ENCODE measurements around the gene MYO1E. TPM values are rescaled to one million over a fixed set of nuclear protein-coding genes. Genes with fewer than 3 reads are reported as not detected.

The MYO1E gene
- total RNA-seq, 4 donors from 2014 or later: 23.3 to 99.8 (median 66.5) TPM

- TF ChIP-seq POLR2A (IDR thresholded peaks at IDR 0.05): no peak
- TF ChIP-seq, protein P1, sequence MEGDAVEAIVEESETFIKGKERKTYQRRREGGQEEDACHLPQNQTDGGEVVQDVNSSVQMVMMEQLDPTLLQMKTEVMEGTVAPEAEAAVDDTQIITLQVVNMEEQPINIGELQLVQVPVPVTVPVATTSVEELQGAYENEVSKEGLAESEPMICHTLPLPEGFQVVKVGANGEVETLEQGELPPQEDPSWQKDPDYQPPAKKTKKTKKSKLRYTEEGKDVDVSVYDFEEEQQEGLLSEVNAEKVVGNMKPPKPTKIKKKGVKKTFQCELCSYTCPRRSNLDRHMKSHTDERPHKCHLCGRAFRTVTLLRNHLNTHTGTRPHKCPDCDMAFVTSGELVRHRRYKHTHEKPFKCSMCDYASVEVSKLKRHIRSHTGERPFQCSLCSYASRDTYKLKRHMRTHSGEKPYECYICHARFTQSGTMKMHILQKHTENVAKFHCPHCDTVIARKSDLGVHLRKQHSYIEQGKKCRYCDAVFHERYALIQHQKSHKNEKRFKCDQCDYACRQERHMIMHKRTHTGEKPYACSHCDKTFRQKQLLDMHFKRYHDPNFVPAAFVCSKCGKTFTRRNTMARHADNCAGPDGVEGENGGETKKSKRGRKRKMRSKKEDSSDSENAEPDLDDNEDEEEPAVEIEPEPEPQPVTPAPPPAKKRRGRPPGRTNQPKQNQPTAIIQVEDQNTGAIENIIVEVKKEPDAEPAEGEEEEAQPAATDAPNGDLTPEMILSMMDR (IDR thresholded peaks at IDR 0.05): peak in 2 of 4 experiments; percentile 21 to 36
- H3K27ac ChIP-seq: no peak overlapping the region
- H3K27me3 ChIP-seq: no peaks in the 10 kb centered on the region
- H3K36me3 ChIP-seq: no peaks in the 10 kb centered on the region
- no peaks in the 10 kb centered on the region for H3K4me1 ChIP-seq
- intact Hi-C loops (cut with DNase I; ENCODE audit: low total_unique reads): no loop called here
- no peak for DNase-seq
- H3K4me3 ChIP-seq: no peak overlapping the region
- no peaks in the 10 kb centered on the region for H3K9me3 ChIP-seq
Measured at GRCh38 chr15:59160880-59161593, 211.6 kb downstream of the MYO1E start.

GRCh38 chr15:59159210-59159609, 213.5 kb downstream of the MYO1E start:
- DNase-seq: no peak
- intact Hi-C loops (cut with DNase I; ENCODE audit: low total_unique reads): no loop called here
- Histone ChIP-seq H3K27me3 (no peaks in the 10 kb centered on the region), H3K27ac (no peak overlapping the region), H3K4me1 (no peaks in the 10 kb centered on the region), H3K4me3 (no peak overlapping the region), H3K36me3 (no peaks in the 10 kb centered on the region), H3K9me3 (no peaks in the 10 kb centered on the region)
- TF ChIP-seq, protein P1 (IDR thresholded peaks at IDR 0.05): no peak
- TF ChIP-seq POLR2A (IDR thresholded peaks at IDR 0.05): no peak

GRCh38 chr15:59158701-59159034, 214.0 kb downstream of the MYO1E start:
- no peak overlapping the region for H3K4me3 ChIP-seq
- no peak overlapping the region for H3K27ac ChIP-seq
- H3K36me3 ChIP-seq: no peaks in the 10 kb centered on the region
- intact Hi-C loops (cut with DNase I; ENCODE audit: low total_unique reads): no loop called here
- no peaks in the 10 kb centered on the region for H3K4me1 ChIP-seq
- no peaks in the 10 kb centered on the region for H3K27me3 ChIP-seq
- TF ChIP-seq, protein P1 (IDR thresholded peaks at IDR 0.05): no peak
- TF ChIP-seq POLR2A (IDR thresholded peaks at IDR 0.05): no peak
- no peaks in the 10 kb centered on the region for H3K9me3 ChIP-seq
- DNase-seq: no peak

DNA sequence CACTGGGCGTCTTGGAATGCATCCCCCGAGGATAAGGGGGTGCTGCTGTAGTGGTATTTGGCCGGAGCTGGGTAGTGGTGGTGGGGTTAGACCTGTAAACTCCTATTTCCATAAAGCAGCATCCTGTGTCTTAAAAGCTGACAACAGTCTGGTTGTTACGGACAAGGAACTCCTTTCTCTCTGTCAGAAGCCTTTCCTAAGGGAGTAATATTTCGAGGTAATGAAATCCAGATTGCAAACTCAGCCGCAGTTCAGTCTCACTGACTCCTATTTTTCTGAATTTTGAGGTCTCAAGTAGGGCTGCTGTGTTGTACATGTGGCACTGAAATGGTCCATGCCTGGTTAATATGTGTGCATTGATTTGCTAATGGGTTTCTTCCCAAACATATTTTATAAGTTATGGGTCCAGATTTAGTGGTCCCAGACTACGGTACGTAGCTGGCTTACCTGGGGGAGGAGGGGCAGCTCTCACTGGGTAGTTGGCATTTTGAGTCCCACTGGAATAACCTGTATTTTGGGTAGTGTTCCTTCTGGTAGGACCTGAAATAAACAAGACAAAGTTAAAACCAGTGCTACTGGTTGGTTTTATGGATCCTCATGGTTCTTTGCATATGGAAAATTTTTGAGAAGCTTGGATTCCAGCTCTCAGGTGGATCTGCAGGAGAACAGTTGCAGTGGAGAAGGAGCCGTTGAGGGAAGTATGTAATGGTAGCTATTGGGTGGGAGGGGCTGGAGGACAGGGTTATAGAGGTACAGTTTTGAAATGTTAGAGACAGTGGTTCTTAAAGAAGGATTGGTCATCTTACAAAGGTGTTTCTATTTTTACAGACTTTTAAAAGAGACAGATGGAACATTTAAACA, 214.6 kb downstream of the MYO1E start:
- no peaks in the 10 kb centered on the region for H3K4me1 ChIP-seq
- TF ChIP-seq POLR2A (IDR thresholded peaks at IDR 0.05): no peak
- TF ChIP-seq, protein P1 (IDR thresholded peaks at IDR 0.05): no peak
- intact Hi-C loops (cut with DNase I; ENCODE audit: low total_unique reads): no loop called here
- DNase-seq: no peak
- no peaks in the 10 kb centered on the region for H3K36me3 ChIP-seq
- no peak overlapping the region for H3K4me3 ChIP-seq
- H3K27me3 ChIP-seq: no peaks in the 10 kb centered on the region
- no peak overlapping the region for H3K27ac ChIP-seq
- H3K9me3 ChIP-seq: no peaks in the 10 kb centered on the region

- Histone ChIP-seq H3K4me3 (no peak overlapping the region), H3K36me3 (no peaks in the 10 kb centered on the region), H3K27me3 (no peaks in the 10 kb centered on the region), H3K4me1 (no peaks in the 10 kb centered on the region), H3K9me3 (no peaks in the 10 kb centered on the region), H3K27ac (no peak overlapping the region)
- TF ChIP-seq, protein P1 (IDR thresholded peaks at IDR 0.05): no peak
- TF ChIP-seq POLR2A (IDR thresholded peaks at IDR 0.05): no peak
- DNase-seq: no peak
- intact Hi-C loops (cut with DNase I; ENCODE audit: low total_unique reads): no loop called here
Measured at GRCh38 chr15:59157396-59157795, 215.3 kb downstream of the MYO1E start.

All from uterus (tissue), 4 donors.